GM12865 (cell line): ENCODE measurements around the gene FAM43A.
A peak's percentile ranks its signal among the peaks of the same experiment; 100 is the strongest.

ENCODE experiments used
- DNase-seq: peaks from one replicate; pipeline ENCODE4 v3.0.0; 2010; ENCODE audit warnings: low read depth
- H3K4me3 ChIP-seq: 2 replicates; pipeline ENCODE4 v1.5.1; 2011; ENCODE audit warnings: mild to moderate bottlenecking, low read depth, low read length, control low read depth
- TF ChIP-seq, protein P1 (sequence below): IDR thresholded peaks from 2 replicates; pipeline ENCODE4 v1.5.1; 2011; ENCODE audit warnings: low read length, control low read depth, low read depth, inconsistent platforms; ENCODE audit not compliant: insufficient read depth; ENCODE audit errors: missing control alignments

FAM43A gene

DNA sequence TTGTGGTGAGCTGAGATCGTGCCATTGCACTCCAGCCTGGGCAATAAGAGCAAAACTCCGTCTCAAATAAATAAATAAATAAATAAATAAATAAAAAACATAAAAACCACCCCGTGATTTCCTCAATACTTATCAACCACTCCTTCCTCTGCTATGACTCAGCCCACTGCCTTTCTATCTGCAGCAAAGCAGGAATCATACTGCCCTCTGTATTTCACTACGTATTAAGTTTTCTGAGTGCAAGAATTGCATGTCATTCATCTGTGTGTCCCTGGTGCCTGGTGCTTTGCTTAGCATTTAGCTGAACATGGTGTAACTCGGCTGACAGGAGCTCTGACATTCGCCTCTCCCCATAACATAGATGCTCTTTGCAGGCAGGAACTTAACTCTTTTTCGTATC is 20.8 kb upstream of the FAM43A start:
- TF ChIP-seq, protein P1, sequence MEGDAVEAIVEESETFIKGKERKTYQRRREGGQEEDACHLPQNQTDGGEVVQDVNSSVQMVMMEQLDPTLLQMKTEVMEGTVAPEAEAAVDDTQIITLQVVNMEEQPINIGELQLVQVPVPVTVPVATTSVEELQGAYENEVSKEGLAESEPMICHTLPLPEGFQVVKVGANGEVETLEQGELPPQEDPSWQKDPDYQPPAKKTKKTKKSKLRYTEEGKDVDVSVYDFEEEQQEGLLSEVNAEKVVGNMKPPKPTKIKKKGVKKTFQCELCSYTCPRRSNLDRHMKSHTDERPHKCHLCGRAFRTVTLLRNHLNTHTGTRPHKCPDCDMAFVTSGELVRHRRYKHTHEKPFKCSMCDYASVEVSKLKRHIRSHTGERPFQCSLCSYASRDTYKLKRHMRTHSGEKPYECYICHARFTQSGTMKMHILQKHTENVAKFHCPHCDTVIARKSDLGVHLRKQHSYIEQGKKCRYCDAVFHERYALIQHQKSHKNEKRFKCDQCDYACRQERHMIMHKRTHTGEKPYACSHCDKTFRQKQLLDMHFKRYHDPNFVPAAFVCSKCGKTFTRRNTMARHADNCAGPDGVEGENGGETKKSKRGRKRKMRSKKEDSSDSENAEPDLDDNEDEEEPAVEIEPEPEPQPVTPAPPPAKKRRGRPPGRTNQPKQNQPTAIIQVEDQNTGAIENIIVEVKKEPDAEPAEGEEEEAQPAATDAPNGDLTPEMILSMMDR = no peak

DNA sequence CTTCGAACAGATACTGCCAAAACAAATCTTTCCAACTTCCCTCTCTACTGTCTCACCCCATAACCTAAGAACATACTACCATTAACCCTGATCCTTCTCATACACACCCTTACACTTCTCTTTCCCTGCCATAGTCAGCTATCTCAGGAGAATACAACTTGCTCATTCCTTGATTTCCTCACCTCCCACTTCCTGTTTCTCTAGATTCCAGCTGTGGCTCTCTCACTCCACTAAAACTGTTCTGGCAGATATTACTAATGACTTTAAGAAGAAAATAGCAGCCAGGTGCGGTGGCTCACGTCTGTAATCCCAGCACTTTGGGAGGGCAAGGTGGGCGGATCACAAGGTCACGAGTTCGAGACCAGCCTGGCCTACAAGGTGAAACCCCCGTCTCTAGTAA is 18.3 kb upstream of the FAM43A start:
- TF ChIP-seq, protein P1 = no peak
- no peak overlapping the region for H3K4me3 ChIP-seq
- no peak for DNase-seq

More for the DNA sequence above, 20.8 kb upstream of the FAM43A start:
- DNase-seq = no peak
- no peak overlapping the region for H3K4me3 ChIP-seq

DNA sequence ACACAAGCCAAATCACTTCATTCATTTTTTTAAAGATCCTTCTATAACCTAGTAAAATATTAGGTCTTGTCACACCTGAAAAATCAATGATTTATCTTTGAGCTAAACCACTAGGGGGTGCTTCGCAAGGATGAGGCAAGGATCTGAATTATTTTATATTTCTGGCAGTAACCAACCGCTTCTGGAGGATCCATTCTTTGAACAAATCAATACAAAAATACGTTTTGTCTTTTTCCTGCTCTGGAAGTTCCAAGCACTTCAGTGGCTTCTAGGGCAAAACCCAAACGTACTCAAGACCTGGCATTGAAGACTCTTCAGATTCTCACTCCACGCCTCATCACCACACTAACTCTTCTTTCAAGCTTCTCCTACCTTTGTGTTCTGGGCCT is 14.2 kb upstream of the FAM43A start:
- DNase-seq = peak; percentile 53
- TF ChIP-seq, protein P1 = peak; percentile 57
- H3K4me3 ChIP-seq = peak overlapping the region; percentile 95

DNA sequence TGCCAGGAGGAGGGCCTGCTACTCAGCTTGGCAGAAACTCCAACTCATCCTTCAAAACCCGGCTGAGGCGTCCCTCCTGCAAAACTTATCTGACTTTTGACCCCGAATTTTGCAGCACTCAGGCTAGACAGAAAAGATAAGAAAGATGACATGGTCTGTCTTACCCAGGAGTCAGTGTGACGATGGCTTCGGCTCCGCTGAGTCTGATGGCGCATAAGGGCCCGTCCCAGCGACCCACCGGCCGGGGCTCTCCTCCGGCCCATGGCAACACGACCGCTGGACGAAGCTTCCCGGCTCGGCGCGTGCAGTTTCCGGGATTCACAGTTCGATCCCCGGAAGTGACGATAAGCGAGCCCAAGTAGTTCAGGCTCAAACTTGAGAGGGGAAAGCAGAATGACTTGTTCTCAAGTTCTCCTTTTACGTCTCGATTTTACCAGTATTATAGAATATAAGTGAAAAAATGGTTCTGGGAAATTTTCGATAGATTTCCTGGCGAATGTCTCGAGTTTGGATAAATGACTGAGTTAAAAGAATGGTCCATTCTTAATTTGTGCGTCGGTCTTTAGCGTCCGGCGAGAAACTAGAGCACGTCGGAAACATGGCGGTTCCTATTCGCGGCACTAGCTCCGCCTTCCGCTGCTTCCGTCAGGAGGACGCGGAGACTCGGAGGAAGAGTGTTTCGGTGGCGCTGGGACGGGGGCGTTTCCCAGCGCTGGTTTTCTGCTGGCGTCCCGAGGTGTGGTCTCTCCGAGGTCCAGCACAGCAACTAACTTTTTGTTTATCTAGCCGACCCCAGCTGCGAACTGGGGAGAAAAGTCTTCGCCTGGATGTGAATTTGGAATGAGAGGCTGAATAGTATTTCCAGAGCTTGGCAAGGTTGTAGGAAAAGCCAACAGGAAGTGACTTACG is 13.5 kb upstream of the FAM43A start, which contains the start of gene LSG1:
Gene LSG1 (minus strand): TSS at position 292 of the 909 bp plus-strand sequence. CDS start 29 bp downstream, at position 263.
- peak; percentile 97 for DNase-seq
- peak within 1 kb of the TSS; percentile 95 for H3K4me3 ChIP-seq
- TF ChIP-seq, protein P1 = no peak

DNA sequence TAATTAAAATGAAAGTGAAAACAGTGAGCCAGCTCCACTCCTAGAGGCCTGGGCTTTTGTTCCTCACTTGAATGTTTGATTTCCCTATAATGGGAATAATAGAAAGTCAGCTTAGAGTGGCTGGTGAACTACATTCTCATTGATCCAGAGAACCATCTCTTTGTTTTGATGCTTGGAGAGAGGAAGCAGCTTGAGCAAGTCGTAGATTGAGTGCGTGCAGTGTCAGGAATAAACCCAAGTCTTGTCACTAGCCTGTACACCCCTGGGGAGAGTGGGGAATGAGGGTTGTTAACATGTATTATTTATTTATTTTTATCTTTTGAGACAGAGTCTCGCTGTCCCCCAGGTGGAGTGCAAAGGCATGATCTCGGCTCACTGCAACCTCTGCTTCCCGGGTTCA is 12.8 kb upstream of the FAM43A start:
- TF ChIP-seq, protein P1 = no peak
- DNase-seq = no peak
- H3K4me3 ChIP-seq = peak overlapping the region; percentile 95

DNA sequence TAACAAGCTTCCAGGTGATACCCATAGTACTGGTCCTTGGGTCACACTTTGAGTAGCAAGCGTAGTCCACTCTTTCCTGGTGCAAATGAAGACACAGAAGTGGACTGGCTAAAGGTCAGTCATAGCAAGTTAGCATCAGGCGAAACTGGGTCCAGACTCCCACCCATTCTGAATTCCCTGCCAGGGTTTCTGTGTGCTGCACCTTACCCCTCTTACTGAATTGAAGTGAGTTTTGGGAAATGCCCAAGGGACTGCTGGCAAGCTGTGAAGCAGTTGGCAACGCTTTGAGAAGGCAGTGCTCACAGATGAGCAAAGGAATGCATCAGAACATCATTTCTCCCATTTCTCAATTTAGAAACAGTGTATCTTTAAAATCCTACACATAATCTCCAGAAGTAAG is 11.9 kb upstream of the FAM43A start:
- no peak overlapping the region for H3K4me3 ChIP-seq
- no peak for DNase-seq
- TF ChIP-seq, protein P1 = no peak
